Activated naive CD4-positive, alpha-beta T cell (primary cell): Measurements from ENCODE around the gene CYP2C8.
"Not testable (repeated sequence)": the region's sequence is repeated elsewhere in the genome, so short reads cannot be mapped to it uniquely, and the experiment has no call there.

Experiments used
- DNase-seq, 4 experiments: peaks; one replicate each; lab custom pipeline; 2025; lab: John Stamatoyannopoulos, UW

The CYP2C8 gene

DNA sequence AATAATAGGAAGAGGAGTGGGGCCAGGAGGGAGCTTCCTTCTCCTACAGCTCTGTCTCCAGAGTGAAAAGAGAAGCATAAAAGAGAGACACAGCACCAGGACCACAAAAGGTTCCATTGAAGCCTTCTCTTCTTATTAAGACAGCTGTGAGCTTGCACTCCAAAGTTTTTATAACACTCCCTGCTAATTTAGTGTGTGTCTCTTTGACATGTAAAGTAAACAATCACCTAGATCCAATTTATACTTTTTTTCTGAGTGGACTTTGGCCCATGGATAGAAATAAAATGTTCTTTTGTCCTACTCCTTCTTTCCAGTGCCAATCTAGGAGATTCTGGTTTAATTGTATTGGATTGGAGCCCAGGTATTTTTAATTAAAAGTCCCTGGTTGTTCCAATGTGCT, at the start of gene CYP2C8:
CYP2C8 (minus strand) TSS at position 212 of the 400 bp plus-strand sequence; CDS start at position 117, 95 bp downstream.
- no peak for DNase-seq

- DNase-seq: no peak
Observed at GRCh38 chr10:95116869-95117269, 47.6 kb upstream of the CYP2C8 start.

DNA sequence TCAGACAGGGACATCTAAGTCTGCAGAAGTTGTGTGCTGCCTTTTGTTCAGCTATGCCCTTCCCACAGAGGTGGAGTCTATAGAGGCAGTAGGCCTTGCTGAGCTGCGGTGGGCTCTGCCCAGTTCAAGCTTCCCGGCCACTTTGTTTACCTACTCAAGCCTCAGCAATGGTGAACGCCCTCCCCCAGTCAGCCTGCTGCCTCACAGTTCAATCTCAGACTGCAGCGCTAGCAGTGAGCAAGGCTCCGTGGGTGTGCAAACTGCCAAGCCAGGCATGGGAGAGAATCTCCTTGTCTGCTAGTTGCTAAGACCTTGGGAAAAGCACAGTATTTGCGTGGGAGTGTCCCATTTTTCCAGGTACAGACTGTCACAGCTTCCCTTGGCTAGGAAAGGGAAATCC, 41.5 kb upstream of the CYP2C8 start:
- not testable (repeated sequence) for DNase-seq

- DNase-seq: no peak
Observed at GRCh38 chr10:95097805-95098204, 28.5 kb upstream of the CYP2C8 start.

- no peak for DNase-seq
Observed at GRCh38 chr10:95096143-95096542, 26.8 kb upstream of the CYP2C8 start.

DNA sequence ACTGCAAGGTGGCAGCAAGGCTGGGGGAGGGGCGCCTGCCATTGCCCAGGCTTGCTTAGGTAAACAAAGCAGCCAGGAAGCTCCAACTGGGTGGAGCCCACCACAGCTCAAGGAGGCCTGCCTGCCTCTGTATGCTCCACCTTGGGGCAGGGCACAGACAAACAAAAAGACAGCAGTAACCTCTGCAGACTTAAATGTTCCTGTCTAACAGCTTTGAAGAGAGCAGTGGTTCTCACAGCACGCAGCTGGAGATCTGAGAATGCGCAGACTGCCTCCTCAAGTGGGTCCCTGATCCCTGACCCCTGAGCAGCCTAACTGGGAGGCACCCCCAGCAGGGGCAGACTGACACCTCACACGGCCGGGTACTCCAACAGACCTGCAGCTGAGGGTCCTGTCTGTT, 10.3 kb upstream of the CYP2C8 start:
- not testable (repeated sequence) for DNase-seq

- no peak for DNase-seq
Observed at GRCh38 chr10:95077556-95077955, 8.3 kb upstream of the CYP2C8 start.

- DNase-seq: no peak
Observed at GRCh38 chr10:95071107-95071660, 1.9 kb upstream of the CYP2C8 start.

DNA sequence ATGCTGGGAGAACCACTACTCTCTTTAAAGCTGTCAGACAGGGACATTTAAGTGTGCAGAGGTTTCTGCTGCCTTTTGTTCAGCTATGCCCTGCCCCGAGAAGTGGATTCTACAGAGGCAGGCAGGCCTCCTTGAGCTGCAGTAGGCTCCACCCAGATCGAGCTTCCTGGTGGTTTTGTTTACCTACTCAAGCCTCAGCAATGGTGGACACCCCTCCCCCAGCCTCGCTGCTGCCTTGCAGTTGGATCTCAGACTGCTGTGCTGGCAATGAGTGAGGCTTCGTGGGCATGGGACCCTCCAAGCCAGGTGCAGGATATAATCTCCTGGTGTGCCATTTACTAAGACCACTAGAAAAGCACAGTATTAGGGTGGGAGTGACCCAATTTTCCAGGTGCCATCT, 5.2 kb downstream of the CYP2C8 start:
- not testable (repeated sequence) for DNase-seq

- DNase-seq: no peak
Observed at GRCh38 chr10:95056744-95057363, 12.4 kb downstream of the CYP2C8 start.

DNA sequence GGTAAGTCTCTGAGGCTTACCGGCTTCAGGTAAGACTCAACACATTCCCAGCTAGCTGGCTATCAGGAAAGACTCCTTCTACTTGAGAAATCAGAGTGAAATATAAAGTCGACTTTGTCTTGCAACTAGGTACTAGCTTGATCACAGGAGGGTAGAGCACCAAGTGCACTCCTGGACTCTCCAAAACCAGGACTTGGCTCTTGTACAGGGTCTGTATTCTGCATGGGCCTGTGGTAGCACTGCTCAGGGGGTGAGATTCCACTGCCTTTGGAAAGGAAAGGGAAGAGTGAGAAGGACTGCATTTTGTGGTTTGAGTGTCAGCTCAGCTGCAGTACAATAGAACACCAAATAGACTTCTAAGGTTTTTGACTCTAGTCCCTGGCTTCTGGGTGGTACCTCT, 19.4 kb downstream of the CYP2C8 start:
- DNase-seq: no peak

DNA sequence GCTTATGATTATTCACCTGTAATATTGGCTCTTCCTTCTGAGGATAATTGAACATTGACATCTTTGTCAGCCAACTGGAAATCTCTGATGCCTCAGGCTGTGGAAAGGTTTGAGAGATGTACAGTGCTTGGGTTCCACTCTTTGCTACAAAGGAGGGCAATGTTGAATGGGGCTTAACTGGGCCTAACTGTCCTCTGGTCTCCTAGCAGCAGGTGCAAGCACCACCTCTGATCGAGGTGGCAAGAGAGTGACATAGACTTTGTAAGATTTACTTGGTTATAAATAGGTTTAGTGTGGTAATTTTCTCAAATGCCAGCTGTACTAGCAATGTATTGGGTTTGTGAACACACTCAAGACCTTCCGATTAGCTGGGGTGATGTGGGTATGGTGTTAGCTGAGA, 21.1 kb downstream of the CYP2C8 start:
- DNase-seq: no peak

DNA sequence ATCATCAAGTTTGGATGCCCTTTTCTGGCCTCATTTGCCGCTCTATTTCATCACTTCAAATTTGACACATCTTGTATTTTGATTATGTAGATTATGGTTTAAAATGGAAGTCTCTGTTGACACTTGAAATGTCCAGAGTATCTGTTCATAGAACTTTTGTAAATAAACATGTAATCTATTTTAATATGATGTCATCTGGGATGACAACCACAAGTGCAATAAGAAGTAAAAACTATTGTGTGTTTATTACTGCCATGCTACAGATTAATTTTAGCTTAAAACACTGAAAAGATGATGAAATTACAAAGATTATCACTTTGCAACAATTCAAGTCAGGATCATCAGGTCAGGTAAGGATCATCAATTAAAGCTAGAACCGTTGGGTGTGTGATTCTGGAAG, 30.0 kb downstream of the CYP2C8 start:
- no peak for DNase-seq

GRCh38 chr10:95035332-95036295, 33.7 kb downstream of the CYP2C8 start:
- DNase-seq: no peak

DNA sequence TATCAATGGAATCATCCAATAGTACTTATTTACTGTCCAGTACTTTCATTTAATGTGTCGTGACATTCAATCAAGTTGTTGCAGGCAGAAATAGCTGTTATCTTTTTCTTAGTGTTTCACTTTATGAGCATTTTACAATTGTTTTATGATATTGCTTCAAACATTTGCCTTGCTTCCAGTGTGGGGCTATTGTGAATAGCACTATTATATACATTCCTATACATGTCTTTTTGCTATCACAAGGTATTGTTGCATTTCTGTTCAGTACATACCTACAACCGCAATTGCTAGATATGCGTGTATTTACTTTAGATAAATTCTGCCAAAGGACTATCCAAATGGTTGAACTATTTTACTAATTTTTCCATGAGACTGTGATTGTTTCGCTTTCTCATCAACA, 34.9 kb downstream of the CYP2C8 start:
- DNase-seq: no peak

DNA sequence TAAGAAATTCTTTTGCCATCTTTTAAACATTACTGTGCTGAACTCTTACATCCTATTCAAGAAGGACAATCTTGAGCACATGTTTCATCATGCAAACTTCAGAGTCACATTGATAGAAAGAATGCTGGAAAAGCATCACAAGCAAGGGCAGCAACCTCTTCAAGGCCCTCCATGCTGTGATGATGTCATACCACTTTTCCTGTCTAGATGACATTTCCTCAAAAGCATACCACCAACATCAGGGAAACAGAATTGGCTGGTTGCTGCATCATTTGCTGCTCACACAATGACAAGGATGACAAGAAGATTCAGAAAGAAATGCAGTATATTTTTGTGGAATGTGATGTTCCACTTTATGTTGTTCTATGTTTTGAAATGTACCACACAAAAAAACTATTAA, 37.6 kb downstream of the CYP2C8 start:
- DNase-seq: no peak

DNA sequence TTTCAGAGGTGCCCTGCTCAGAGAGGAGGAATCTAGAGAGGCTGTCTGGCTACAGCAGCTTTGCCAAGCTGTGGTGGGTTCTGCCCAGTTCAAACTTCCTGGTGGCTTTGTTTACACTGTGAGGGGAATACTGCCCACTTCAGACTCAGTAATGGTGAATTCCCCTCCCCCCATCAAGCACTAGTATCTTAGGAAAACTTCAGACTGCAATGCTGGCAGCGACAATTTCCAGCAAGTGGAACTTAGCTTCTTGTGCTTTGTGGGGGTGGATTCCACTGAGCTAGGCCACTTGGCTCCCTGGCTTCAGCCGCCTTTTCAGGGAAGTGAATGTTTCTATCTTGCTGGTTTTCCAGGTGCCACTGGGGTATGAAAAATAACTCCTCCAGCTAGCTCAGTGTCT, 42.8 kb downstream of the CYP2C8 start:
- no peak for DNase-seq

DNA sequence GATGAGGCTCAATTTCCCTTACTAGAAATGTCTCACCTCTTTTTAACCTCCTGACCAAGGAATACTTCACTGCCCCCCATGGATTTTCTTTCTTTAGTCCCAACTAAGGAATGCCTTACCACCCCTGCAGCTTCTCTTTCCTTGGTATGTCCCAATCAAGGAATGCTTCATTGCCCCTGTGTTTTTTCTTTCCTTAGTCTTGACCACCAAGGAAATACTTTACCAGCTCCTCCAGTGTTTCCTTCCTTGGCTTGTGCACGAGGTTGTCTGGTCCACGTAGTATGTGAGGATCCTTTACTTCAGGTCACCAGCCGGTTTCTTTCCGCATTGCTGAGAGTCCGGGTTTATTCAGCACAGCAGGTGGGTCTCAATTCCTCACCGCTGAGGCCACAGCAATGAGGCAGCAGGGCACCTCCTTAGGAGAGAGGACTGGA, 71.5 kb downstream of the CYP2C8 start:
- no peak for DNase-seq

GRCh38 chr10:94992811-94993210, 76.5 kb downstream of the CYP2C8 start:
- DNase-seq: no peak

- no peak for DNase-seq
Observed at GRCh38 chr10:94991243-94991888, 77.9 kb downstream of the CYP2C8 start.

DNA sequence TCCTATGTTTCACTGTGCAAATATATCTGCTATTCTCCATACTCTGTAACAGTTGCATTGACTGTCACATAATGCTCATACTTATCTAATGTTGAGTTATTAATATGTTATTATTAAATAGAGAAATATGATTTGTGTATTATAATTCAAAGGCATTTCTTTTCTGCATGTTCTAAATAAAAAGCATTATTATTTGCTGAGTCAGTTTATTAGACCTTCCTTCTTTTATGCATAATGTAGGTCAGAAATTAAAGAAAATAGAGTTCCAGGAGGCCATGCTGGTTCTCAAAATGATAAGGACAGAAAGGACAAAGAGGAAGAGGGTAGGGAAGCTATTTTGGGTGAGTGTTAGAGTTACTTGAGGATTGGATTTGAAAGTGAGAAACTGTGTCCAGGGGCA, 80.1 kb downstream of the CYP2C8 start:
- no peak for DNase-seq
